ENCODE measurements around the gene PPP1R15B. TPM values are rescaled to one million over a fixed set of nuclear protein-coding genes. Genes with fewer than 3 reads are reported as not detected.
A peak's percentile ranks its signal among the peaks of the same experiment; 100 is the strongest.

PPP1R15B gene
- total and polyA plus RNA-seq, 4 donors, result 14.6 to 57.0 (median 36.8) TPM

DNA sequence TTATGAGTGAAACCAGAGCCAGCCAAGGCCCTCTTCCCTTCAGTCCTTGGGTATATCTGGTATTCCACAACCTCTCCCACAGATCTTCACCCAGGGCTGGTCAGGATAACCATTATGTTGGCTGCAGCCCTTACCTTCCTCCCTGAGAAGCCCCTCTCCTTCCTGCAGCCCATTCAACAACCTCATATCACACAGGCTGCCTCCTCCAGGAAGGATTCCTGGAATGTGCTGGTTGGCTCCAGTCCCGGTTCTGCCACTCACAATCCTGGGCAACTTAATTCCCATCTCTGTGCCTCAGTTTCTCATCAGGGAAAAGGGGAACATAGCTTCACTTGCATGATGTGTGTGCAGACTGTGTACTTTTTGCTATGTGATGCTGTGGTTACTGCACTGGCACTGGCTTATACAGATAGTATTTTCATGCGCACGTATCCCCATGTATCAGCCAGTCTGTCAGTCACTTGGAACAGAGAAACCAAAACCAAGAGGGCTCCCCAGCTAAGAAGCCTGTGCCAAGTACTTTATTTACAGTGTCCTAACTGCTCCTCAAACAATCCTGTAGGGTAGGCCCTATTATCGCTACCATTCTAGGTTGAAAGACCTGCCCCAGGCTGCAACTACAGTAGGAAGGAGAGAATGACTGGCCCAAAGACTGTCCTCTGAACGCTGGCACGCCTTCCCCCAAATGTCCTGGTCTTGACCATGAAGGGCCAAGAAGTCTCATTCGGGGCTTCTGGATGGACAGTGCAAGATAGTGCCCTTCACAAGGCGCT, 39.9 kb upstream of the PPP1R15B start:
- H3K4me1 ChIP-seq (ENCODE audit: control insufficient read depth in 5 of 5, insufficient read depth in 5 of 5, low read length in 5 of 5), result peaks cover 0 to 21% (median 1%) of the 10 kb centered on the region in 5 donors
- H3K27ac ChIP-seq (ENCODE audit: low read depth in 1 of 2, low read length in 1 of 2), result peak overlapping the region; percentile 61 to 84
- H3K4me3 ChIP-seq, result no peak overlapping the region
- no peak for ATAC-seq (ENCODE audit: insufficient read depth, low FRiP score)
- no peak for DNase-seq
- 67 to 73% methylated on average over 8 of the region's 8 CpGs for WGBS, 2 donors
- no peak overlapping the region for H3K9ac ChIP-seq (ENCODE audit: insufficient read depth in 1 of 2, low read length in 2 of 2)
- H3K27me3 ChIP-seq (ENCODE audit: control insufficient read depth in 3 of 3, insufficient read depth in 3 of 3, low read length in 2 of 3), result no peaks in the 10 kb centered on the region
- no peaks in the 10 kb centered on the region for H3K9me3 ChIP-seq (ENCODE audit: control insufficient read depth in 4 of 4, insufficient read depth in 3 of 4, low read length in 3 of 4)
- TF ChIP-seq, protein P1, sequence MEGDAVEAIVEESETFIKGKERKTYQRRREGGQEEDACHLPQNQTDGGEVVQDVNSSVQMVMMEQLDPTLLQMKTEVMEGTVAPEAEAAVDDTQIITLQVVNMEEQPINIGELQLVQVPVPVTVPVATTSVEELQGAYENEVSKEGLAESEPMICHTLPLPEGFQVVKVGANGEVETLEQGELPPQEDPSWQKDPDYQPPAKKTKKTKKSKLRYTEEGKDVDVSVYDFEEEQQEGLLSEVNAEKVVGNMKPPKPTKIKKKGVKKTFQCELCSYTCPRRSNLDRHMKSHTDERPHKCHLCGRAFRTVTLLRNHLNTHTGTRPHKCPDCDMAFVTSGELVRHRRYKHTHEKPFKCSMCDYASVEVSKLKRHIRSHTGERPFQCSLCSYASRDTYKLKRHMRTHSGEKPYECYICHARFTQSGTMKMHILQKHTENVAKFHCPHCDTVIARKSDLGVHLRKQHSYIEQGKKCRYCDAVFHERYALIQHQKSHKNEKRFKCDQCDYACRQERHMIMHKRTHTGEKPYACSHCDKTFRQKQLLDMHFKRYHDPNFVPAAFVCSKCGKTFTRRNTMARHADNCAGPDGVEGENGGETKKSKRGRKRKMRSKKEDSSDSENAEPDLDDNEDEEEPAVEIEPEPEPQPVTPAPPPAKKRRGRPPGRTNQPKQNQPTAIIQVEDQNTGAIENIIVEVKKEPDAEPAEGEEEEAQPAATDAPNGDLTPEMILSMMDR (IDR thresholded peaks at IDR 0.05; ENCODE audit: control extremely low read depth, extremely low read depth), result no peak
- peaks cover 0 to 29% (median 4%) of the 10 kb centered on the region in 4 donors for H3K36me3 ChIP-seq (ENCODE audit: control insufficient read depth in 4 of 4, insufficient read depth in 4 of 4, low read length in 4 of 4)

DNA sequence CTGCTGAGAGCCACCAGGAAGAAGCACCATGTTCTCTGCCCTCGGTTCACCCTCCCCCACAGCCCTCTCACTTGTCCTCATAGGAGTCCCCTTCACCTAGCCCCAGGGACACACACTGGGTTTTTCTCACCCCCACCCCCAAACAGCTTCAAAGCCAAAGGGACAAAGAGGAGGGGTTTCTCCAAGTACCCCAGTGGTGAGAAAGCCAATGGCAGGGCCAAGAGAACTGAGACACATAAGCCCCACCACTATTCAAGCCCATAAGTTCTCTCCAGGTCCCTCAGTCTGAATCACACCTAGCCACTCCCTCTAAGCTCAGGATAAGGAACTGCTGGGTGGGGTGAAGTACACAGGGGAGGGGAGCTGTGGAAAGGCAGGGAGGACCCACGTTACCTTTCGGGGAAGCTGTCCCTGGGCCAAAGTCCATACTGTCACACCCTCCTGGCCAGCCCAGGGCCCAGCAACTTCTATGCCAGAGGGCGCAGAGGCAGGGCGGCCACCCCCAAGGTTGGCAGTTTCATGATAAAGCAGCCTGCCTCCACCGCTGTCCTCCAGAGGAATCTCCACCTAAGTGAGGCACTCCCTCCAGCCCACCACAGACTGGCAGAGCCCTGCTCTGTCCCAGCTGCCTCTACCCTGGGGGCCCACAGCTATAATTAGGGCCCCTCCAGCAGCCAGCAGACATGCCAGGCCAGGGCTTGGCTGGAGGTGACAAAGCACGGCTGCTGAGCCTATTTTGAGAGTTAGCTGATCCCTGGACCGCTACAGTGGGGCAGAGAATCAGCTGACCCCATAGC, 39.0 kb upstream of the PPP1R15B start:
- no peak for ATAC-seq (ENCODE audit: insufficient read depth, low FRiP score)
- H3K36me3 ChIP-seq (ENCODE audit: control insufficient read depth in 4 of 4, insufficient read depth in 4 of 4, low read length in 4 of 4), result peaks cover 0 to 25% (median 4%) of the 10 kb centered on the region in 4 donors
- peak overlapping the region; percentile 61 to 84 for H3K27ac ChIP-seq (ENCODE audit: low read depth in 1 of 2, low read length in 1 of 2)
- no peak overlapping the region for H3K4me3 ChIP-seq
- no peak overlapping the region for H3K9ac ChIP-seq (ENCODE audit: insufficient read depth in 1 of 2, low read length in 2 of 2)
- 65 to 73% methylated on average over 7 to 8 of the region's 8 CpGs for WGBS, 2 donors
- TF ChIP-seq, protein P1 (IDR thresholded peaks at IDR 0.05; ENCODE audit: control extremely low read depth, extremely low read depth), result no peak
- no peaks in the 10 kb centered on the region for H3K9me3 ChIP-seq (ENCODE audit: control insufficient read depth in 4 of 4, insufficient read depth in 3 of 4, low read length in 3 of 4)
- no peaks in the 10 kb centered on the region for H3K27me3 ChIP-seq (ENCODE audit: control insufficient read depth in 3 of 3, insufficient read depth in 3 of 3, low read length in 2 of 3)
- DNase-seq, result no peak
- peaks cover 0 to 22% (median 0%) of the 10 kb centered on the region in 5 donors for H3K4me1 ChIP-seq (ENCODE audit: control insufficient read depth in 5 of 5, insufficient read depth in 5 of 5, low read length in 5 of 5)

DNA sequence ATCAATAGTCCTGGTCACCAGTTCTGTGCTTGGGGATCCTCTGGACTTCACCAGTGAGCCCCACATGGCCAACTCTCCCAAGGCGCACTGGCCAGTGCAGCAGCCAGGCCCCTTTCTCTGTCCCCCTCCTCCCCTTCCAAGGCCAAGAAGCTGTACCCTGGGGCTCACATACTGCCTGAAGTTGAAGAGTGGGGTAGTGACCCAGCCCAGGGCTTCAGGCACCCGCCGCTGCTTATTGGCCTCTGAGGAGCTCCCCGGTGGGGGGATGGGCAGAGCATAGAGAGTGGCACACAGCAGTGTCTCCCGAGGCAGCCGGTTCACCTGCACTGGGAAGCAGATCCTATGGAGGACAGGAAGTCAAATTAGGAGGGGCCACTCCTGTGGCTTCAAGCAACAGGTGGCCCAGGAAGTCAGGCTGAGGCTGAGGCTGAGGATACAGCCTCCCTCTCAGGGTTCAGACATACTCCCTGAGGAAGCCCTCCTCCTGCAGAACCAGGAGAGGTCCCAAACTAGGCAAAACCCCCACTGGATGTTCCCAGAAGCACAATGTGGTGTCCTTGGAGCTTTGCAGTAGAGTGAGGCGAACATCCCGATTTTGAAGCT, 38.2 kb upstream of the PPP1R15B start:
- Histone ChIP-seq H3K9me3 (ENCODE audit: control insufficient read depth in 4 of 4, insufficient read depth in 3 of 4, low read length in 3 of 4) (no peaks in the 10 kb centered on the region), H3K27ac (ENCODE audit: low read depth in 1 of 2, low read length in 1 of 2) (peak overlapping the region in 1 of 2 donors; percentile 6), H3K36me3 (ENCODE audit: control insufficient read depth in 4 of 4, insufficient read depth in 4 of 4, low read length in 4 of 4) (peaks cover 0 to 22% (median 5%) of the 10 kb centered on the region in 4 donors), H3K9ac (ENCODE audit: insufficient read depth in 1 of 2, low read length in 2 of 2) (no peak overlapping the region), H3K27me3 (ENCODE audit: control insufficient read depth in 3 of 3, insufficient read depth in 3 of 3, low read length in 2 of 3) (no peaks in the 10 kb centered on the region), H3K4me3 (peak overlapping the region; percentile 3), H3K4me1 (ENCODE audit: control insufficient read depth in 5 of 5, insufficient read depth in 5 of 5, low read length in 5 of 5) (peaks cover 0 to 20% (median 0%) of the 10 kb centered on the region in 5 donors)
- no peak for ATAC-seq (ENCODE audit: insufficient read depth, low FRiP score)
- no peak for DNase-seq
- WGBS, 2 donors, result 79 to 83% methylated on average over 8 of the region's 8 CpGs
- TF ChIP-seq, protein P1 (IDR thresholded peaks at IDR 0.05; ENCODE audit: control extremely low read depth, extremely low read depth), result no peak
